ENCODE data around the gene BFSP2.

Gene BFSP2

GRCh38 chr3:133394561-133395311 is 5.1 kb upstream of the BFSP2 start:
- no peak overlapping the region for H3K27ac Mint-ChIP-seq
- H3K9me3 Mint-ChIP-seq = no peaks in the 10 kb centered on the region
- no peak overlapping the region for H3K4me3 Mint-ChIP-seq
- H3K36me3 Mint-ChIP-seq = no peaks in the 10 kb centered on the region
- H3K4me1 Mint-ChIP-seq = peaks cover 4% of the 10 kb centered on the region
- no peaks in the 10 kb centered on the region for H3K27me3 Mint-ChIP-seq

GRCh38 chr3:133396906-133397305 is 3.0 kb upstream of the BFSP2 start:
- H3K27me3 Mint-ChIP-seq = no peaks in the 10 kb centered on the region
- H3K36me3 Mint-ChIP-seq = no peaks in the 10 kb centered on the region
- no peaks in the 10 kb centered on the region for H3K9me3 Mint-ChIP-seq
- H3K4me1 Mint-ChIP-seq = peaks cover 4% of the 10 kb centered on the region
- H3K27ac Mint-ChIP-seq = no peak overlapping the region
- no peak overlapping the region for H3K4me3 Mint-ChIP-seq

- H3K27ac Mint-ChIP-seq = no peak overlapping the region
- H3K4me1 Mint-ChIP-seq = no peaks in the 10 kb centered on the region
- no peaks in the 10 kb centered on the region for H3K9me3 Mint-ChIP-seq
- H3K27me3 Mint-ChIP-seq = no peaks in the 10 kb centered on the region
- no peak overlapping the region for H3K4me3 Mint-ChIP-seq
- H3K36me3 Mint-ChIP-seq = no peaks in the 10 kb centered on the region
Measured at GRCh38 chr3:133401374-133402135, 1.7 kb downstream of the BFSP2 start.

GRCh38 chr3:133404920-133405319 is 5.1 kb downstream of the BFSP2 start:
- H3K4me1 Mint-ChIP-seq = no peaks in the 10 kb centered on the region
- H3K36me3 Mint-ChIP-seq = no peaks in the 10 kb centered on the region
- no peaks in the 10 kb centered on the region for H3K27me3 Mint-ChIP-seq
- H3K9me3 Mint-ChIP-seq = no peaks in the 10 kb centered on the region
- no peak overlapping the region for H3K4me3 Mint-ChIP-seq
- H3K27ac Mint-ChIP-seq = no peak overlapping the region

GRCh38 chr3:133408366-133408765 is 8.5 kb downstream of the BFSP2 start:
- Mint-ChIP-seq H3K27me3 (no peaks in the 10 kb centered on the region), H3K36me3 (no peaks in the 10 kb centered on the region), H3K9me3 (no peaks in the 10 kb centered on the region), H3K4me1 (peaks cover 7% of the 10 kb centered on the region), H3K4me3 (no peak overlapping the region), H3K27ac (no peak overlapping the region)

- Mint-ChIP-seq H3K36me3 (no peaks in the 10 kb centered on the region), H3K4me3 (no peak overlapping the region), H3K4me1 (peaks cover 8% of the 10 kb centered on the region), H3K9me3 (no peaks in the 10 kb centered on the region), H3K27ac (no peak overlapping the region), H3K27me3 (no peaks in the 10 kb centered on the region)
Measured at GRCh38 chr3:133408961-133409360, 9.1 kb downstream of the BFSP2 start.

GRCh38 chr3:133410191-133410892 is 10.5 kb downstream of the BFSP2 start:
- no peak overlapping the region for H3K4me3 Mint-ChIP-seq
- no peaks in the 10 kb centered on the region for H3K36me3 Mint-ChIP-seq
- peaks cover 8% of the 10 kb centered on the region for H3K4me1 Mint-ChIP-seq
- H3K9me3 Mint-ChIP-seq = no peaks in the 10 kb centered on the region
- H3K27me3 Mint-ChIP-seq = no peaks in the 10 kb centered on the region
- no peak overlapping the region for H3K27ac Mint-ChIP-seq

- H3K9me3 Mint-ChIP-seq = no peaks in the 10 kb centered on the region
Measured at GRCh38 chr3:133412183-133413132, 12.6 kb downstream of the BFSP2 start.

GRCh38 chr3:133413161-133414020 is 13.5 kb downstream of the BFSP2 start:
- no peaks in the 10 kb centered on the region for H3K27me3 Mint-ChIP-seq
- no peak overlapping the region for H3K27ac Mint-ChIP-seq
- no peak overlapping the region for H3K4me3 Mint-ChIP-seq
- H3K9me3 Mint-ChIP-seq = no peaks in the 10 kb centered on the region
- H3K36me3 Mint-ChIP-seq = no peaks in the 10 kb centered on the region
- peaks cover 8% of the 10 kb centered on the region for H3K4me1 Mint-ChIP-seq

More at GRCh38 chr3:133412183-133413132, 12.6 kb downstream of the BFSP2 start:
- Mint-ChIP-seq H3K4me3 (no peak overlapping the region), H3K4me1 (peaks cover 8% of the 10 kb centered on the region), H3K36me3 (no peaks in the 10 kb centered on the region), H3K27ac (no peak overlapping the region), H3K27me3 (no peaks in the 10 kb centered on the region)

- Mint-ChIP-seq H3K36me3 (no peaks in the 10 kb centered on the region), H3K27ac (no peak overlapping the region), H3K4me3 (no peak overlapping the region), H3K27me3 (peaks cover 1% of the 10 kb centered on the region), H3K9me3 (no peaks in the 10 kb centered on the region), H3K4me1 (peaks cover 8% of the 10 kb centered on the region)
Measured at GRCh38 chr3:133414021-133414392, 14.2 kb downstream of the BFSP2 start.

- Mint-ChIP-seq H3K9me3 (no peaks in the 10 kb centered on the region), H3K36me3 (no peaks in the 10 kb centered on the region), H3K27me3 (peaks cover 1% of the 10 kb centered on the region), H3K4me3 (no peak overlapping the region), H3K4me1 (peaks cover under 1% of the 10 kb centered on the region), H3K27ac (no peak overlapping the region)
Measured at GRCh38 chr3:133418361-133418760, 18.5 kb downstream of the BFSP2 start.

- Mint-ChIP-seq H3K36me3 (no peaks in the 10 kb centered on the region), H3K4me1 (no peaks in the 10 kb centered on the region), H3K27me3 (peaks cover 3% of the 10 kb centered on the region), H3K9me3 (no peaks in the 10 kb centered on the region), H3K27ac (no peak overlapping the region), H3K4me3 (no peak overlapping the region)
Measured at GRCh38 chr3:133419151-133419909, 19.5 kb downstream of the BFSP2 start.

- no peaks in the 10 kb centered on the region for H3K36me3 Mint-ChIP-seq
- H3K27ac Mint-ChIP-seq = no peak overlapping the region
- no peaks in the 10 kb centered on the region for H3K4me1 Mint-ChIP-seq
- peaks cover 2% of the 10 kb centered on the region for H3K27me3 Mint-ChIP-seq
- no peak overlapping the region for H3K4me3 Mint-ChIP-seq
- H3K9me3 Mint-ChIP-seq = no peaks in the 10 kb centered on the region
Measured at GRCh38 chr3:133424937-133425869, 25.3 kb downstream of the BFSP2 start.

Data from activated naive CD4-positive, alpha-beta T cell treated with anti-CD3 and anti-CD28 coated beads, Interleukin-2, amount 50 U/mL, for 24 hours (primary cell).